ENCODE data around the gene RDH5.

The RDH5 gene

GRCh38 chr12:55696796-55697462, 23.3 kb upstream of the RDH5 start:
- DNase-seq = no peak

- DNase-seq = no peak
Measured at GRCh38 chr12:55697686-55698085, 22.5 kb upstream of the RDH5 start.

- DNase-seq = no peak
Measured at GRCh38 chr12:55698241-55698955, 21.8 kb upstream of the RDH5 start.

- no peak for DNase-seq
Measured at GRCh38 chr12:55698965-55699364, 21.2 kb upstream of the RDH5 start.

- no peak for DNase-seq
Measured at GRCh38 chr12:55699471-55700055, 20.6 kb upstream of the RDH5 start.

GRCh38 chr12:55700255-55701018, 19.8 kb upstream of the RDH5 start:
- peak; percentile 84 for DNase-seq

- DNase-seq = no peak
Measured at GRCh38 chr12:55702861-55703260, 17.3 kb upstream of the RDH5 start.

- DNase-seq = no peak
Measured at GRCh38 chr12:55703288-55703687, 16.9 kb upstream of the RDH5 start.

GRCh38 chr12:55703901-55704761, 16.1 kb upstream of the RDH5 start:
- no peak for DNase-seq

- DNase-seq = no peak
Measured at GRCh38 chr12:55704824-55705718, 15.1 kb upstream of the RDH5 start.

- peak; percentile 68 for DNase-seq
Measured at GRCh38 chr12:55705782-55706402, 14.3 kb upstream of the RDH5 start.

GRCh38 chr12:55706568-55707218, 13.5 kb upstream of the RDH5 start:
- DNase-seq = no peak

- DNase-seq = no peak
Measured at GRCh38 chr12:55707219-55707671, 12.9 kb upstream of the RDH5 start.

GRCh38 chr12:55707841-55708694, 12.1 kb upstream of the RDH5 start, which contains the start of gene ITGA7:
Gene ITGA7 (minus strand): TSS chr12:55707904. CDS start chr12:55707682, 222 bp downstream.
- DNase-seq = peak; percentile 29

GRCh38 chr12:55708695-55709233, 11.4 kb upstream of the RDH5 start:
- DNase-seq = no peak

- DNase-seq = no peak
Measured at GRCh38 chr12:55711786-55712553, 8.2 kb upstream of the RDH5 start.

- DNase-seq = no peak
Measured at GRCh38 chr12:55712700-55713415, 7.3 kb upstream of the RDH5 start.
